DOHH2 (cell line): ENCODE measurements around the gene TRIP11.
A peak's percentile ranks its signal among the peaks of the same experiment; 100 is the strongest.

Source experiments
- H3F3A ChIP-seq: fragments of 200-600 bp; sonication (generic), shearing (Covaris generic); 2 replicates; pipeline ENCODE4 v1.6.0; 2016; ENCODE audit warnings: antibody characterized with exemption, mild to moderate bottlenecking; ENCODE audit not compliant: control insufficient read depth, insufficient read depth
- H3K27ac ChIP-seq: fragments of 200-600 bp; sonication (generic); 2 replicates; pipeline ENCODE4 v1.5.1; 2014; ENCODE audit warnings: low read depth, mild to moderate bottlenecking, low read length, moderate library complexity
- H3K27me3 ChIP-seq: fragments of 200-600 bp; sonication (generic); 2 replicates; pipeline ENCODE4 v1.6.1; 2014; ENCODE audit warnings: mild to moderate bottlenecking, low read length, mixed read lengths; ENCODE audit not compliant: control insufficient read depth
- H3K36me3 ChIP-seq: fragments of 200-600 bp; sonication (generic); 2 replicates; pipeline ENCODE4 v1.6.1; 2014; ENCODE audit warnings: mild to moderate bottlenecking, low read length, moderate library complexity, mixed read lengths; ENCODE audit not compliant: control insufficient read depth
- H3K4me1 ChIP-seq: fragments of 200-600 bp; sonication (generic); 2 replicates; pipeline ENCODE4 v1.6.1; 2014; ENCODE audit warnings: mild to moderate bottlenecking, low read length, mixed read lengths; ENCODE audit not compliant: control insufficient read depth
- H3K4me2 ChIP-seq: fragments of 200-600 bp; sonication (generic); 2 replicates; pipeline ENCODE4 v1.6.0; 2014; ENCODE audit warnings: mild to moderate bottlenecking, low read length, moderate library complexity
- H3K4me3 ChIP-seq: fragments of 200-600 bp; sonication (generic); 2 replicates; pipeline ENCODE4 v1.5.1; 2014; ENCODE audit warnings: mild to moderate bottlenecking, low read length, mixed read lengths
- H3K79me2 ChIP-seq: fragments of 200-600 bp; sonication (generic); 2 replicates; pipeline ENCODE4 v1.6.1; 2014; ENCODE audit warnings: mild to moderate bottlenecking, low read length, mixed read lengths; ENCODE audit not compliant: control insufficient read depth
- H3K9me2 ChIP-seq: fragments of 200-600 bp; sonication (generic); replicated peaks from 2 replicates; pipeline ENCODE4 v1.6.1; 2014; ENCODE audit warnings: mild to moderate bottlenecking, low read length, mixed read lengths; ENCODE audit not compliant: control insufficient read depth
- H3K9me3 ChIP-seq: fragments of 200-600 bp; sonication (generic); 2 replicates; pipeline ENCODE4 v1.6.1; 2014; ENCODE audit warnings: antibody characterized with exemption, low read length, mixed read lengths; ENCODE audit not compliant: control insufficient read depth, insufficient read depth
- H4K20me1 ChIP-seq: fragments of 200-600 bp; sonication (generic); 2 replicates; pipeline ENCODE4 v1.6.0; 2014; ENCODE audit warnings: low read depth, mild to moderate bottlenecking, antibody characterized with exemption, low read length, moderate library complexity; ENCODE audit not compliant: control insufficient read depth, insufficient read depth
- EZH2phosphoT487 ChIP-seq: fragments of 200-600 bp; sonication (generic); IDR thresholded peaks from 2 replicates; pipeline ENCODE4 v1.6.1; 2017; ENCODE audit warnings: borderline replicate concordance, mild to moderate bottlenecking, antibody characterized with exemption, low read length, moderate library complexity, mixed read lengths
- TF ChIP-seq, protein P1 (sequence below): fragments of 200-600 bp; sonication (generic); IDR thresholded peaks from one replicate; pipeline ENCODE4 v1.5.1; 2014; ENCODE audit warnings: antibody characterized with exemption, mild to moderate bottlenecking, low read depth, low read length; ENCODE audit not compliant: poor library complexity, severe bottlenecking

Gene TRIP11

DNA sequence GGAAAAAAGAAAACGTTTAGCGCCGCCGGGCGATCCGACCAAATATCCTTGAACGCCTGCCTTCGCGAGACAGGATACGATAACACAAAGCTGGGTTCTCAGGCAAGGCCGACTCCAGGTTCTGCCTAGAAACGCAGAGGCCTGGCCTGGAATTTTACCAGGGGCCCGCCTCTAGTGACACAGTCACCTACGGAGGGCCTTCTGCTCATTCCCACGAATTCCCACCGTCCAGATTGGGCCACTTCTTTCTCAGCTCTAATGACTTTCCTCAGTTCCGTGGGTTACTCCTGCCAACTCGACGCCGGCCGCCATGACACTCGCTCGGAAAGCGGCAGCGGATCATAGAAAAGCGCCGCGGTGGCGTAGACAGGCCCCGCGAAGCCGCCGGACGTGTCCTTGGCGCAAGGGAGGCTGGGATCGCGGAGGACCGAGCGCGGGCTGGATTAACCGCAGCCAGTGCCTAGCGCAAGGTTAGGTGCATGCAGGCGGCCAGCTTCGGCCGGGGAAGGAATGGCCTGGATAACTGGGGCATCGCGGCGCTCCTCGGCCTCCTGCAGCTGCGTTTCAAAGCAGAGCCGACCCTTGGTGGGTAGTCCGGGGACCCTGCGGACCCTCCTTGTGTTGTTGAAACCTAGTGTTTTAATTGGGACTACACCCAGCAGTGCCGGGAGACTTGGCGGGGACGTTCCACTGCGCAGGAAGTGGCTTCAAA is at the start of gene TRIP11:
Gene TRIP11, minus strand, starts transcription at position 341 of the 712 bp plus-strand sequence. CDS start 374 bp downstream, outside the sequence.
- TF ChIP-seq, protein P1, sequence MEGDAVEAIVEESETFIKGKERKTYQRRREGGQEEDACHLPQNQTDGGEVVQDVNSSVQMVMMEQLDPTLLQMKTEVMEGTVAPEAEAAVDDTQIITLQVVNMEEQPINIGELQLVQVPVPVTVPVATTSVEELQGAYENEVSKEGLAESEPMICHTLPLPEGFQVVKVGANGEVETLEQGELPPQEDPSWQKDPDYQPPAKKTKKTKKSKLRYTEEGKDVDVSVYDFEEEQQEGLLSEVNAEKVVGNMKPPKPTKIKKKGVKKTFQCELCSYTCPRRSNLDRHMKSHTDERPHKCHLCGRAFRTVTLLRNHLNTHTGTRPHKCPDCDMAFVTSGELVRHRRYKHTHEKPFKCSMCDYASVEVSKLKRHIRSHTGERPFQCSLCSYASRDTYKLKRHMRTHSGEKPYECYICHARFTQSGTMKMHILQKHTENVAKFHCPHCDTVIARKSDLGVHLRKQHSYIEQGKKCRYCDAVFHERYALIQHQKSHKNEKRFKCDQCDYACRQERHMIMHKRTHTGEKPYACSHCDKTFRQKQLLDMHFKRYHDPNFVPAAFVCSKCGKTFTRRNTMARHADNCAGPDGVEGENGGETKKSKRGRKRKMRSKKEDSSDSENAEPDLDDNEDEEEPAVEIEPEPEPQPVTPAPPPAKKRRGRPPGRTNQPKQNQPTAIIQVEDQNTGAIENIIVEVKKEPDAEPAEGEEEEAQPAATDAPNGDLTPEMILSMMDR: no peak
- no peak for TF ChIP-seq EZH2phosphoT487
- Histone ChIP-seq H3K27me3 (no peaks in the 10 kb centered on the region), H3K36me3 (peaks cover 14% of the 10 kb centered on the region), H3K4me1 (peaks cover 30% of the 10 kb centered on the region), H3F3A (no peaks in the 10 kb centered on the region), H3K79me2 (peaks cover 64% of the 10 kb centered on the region), H3K4me2 (peak within 1 kb of the TSS; percentile 79), H4K20me1 (peaks cover 8% of the 10 kb centered on the region; the same call in 1 of the 2 replicates), H3K27ac (peak within 1 kb of the TSS; percentile 78), H3K9me3 (no peaks in the 10 kb centered on the region), H3K4me3 (peak within 1 kb of the TSS; percentile 97), H3K9me2 (no peaks in the 10 kb centered on the region)

DNA sequence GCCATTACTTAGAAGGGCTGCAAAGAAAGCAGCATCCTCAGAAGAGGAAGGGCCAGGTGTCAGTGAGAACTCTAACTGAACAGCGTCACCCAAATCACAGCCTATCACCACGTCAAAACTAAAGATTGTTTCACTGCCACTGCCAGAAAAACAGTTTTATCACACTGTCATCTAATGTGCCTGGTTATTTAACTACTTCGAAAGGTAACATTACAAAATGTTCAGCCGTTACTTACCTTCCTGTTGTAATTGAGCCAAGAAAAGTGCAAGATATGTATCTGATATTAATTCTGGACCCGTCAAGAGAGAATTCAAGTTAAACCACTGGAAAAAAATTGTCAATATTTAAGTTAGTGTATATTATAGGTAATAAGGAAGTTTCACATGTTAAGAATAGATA is 48.6 kb upstream of the TRIP11 start:
- no peak for TF ChIP-seq EZH2phosphoT487
- TF ChIP-seq, protein P1: no peak
- no peaks in the 10 kb centered on the region for H3K9me3 ChIP-seq
- H3K4me2 ChIP-seq: no peak overlapping the region
- no peaks in the 10 kb centered on the region for H3K4me1 ChIP-seq
- no peak overlapping the region for H3K4me3 ChIP-seq
- no peaks in the 10 kb centered on the region for H3K27me3 ChIP-seq
- no peaks in the 10 kb centered on the region for H3K79me2 ChIP-seq
- H3F3A ChIP-seq: no peaks in the 10 kb centered on the region
- H3K27ac ChIP-seq: no peak overlapping the region
- no peaks in the 10 kb centered on the region for H4K20me1 ChIP-seq
- peaks cover 7% of the 10 kb centered on the region for H3K36me3 ChIP-seq
- no peaks in the 10 kb centered on the region for H3K9me2 ChIP-seq

DNA sequence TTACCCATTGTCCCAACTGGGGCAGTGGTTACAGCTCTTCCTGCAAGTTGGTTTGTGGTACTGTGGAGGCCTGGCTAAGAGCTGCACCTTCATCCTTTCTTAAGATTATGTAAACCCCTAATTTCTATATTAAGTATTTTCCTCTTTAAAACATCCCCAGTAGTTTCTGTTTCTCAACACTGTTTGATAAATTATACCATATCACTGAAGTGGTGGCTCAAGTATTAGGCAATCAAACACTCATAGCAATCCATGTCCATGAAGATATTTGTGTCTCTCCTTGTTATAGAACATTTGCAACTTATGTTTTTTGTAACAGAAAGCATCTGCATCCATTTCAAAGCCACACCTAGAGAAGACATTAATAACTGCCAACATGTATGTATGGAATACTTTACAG is 34.7 kb upstream of the TRIP11 start:
- H3K36me3 ChIP-seq: peaks cover 23% of the 10 kb centered on the region
- H3F3A ChIP-seq: no peaks in the 10 kb centered on the region
- no peaks in the 10 kb centered on the region for H4K20me1 ChIP-seq
- H3K9me2 ChIP-seq: no peaks in the 10 kb centered on the region
- no peak overlapping the region for H3K4me3 ChIP-seq
- TF ChIP-seq, protein P1: no peak
- no peak for TF ChIP-seq EZH2phosphoT487
- no peaks in the 10 kb centered on the region for H3K4me1 ChIP-seq
- H3K79me2 ChIP-seq: no peaks in the 10 kb centered on the region
- no peaks in the 10 kb centered on the region for H3K9me3 ChIP-seq
- no peak overlapping the region for H3K27ac ChIP-seq
- no peaks in the 10 kb centered on the region for H3K27me3 ChIP-seq
- H3K4me2 ChIP-seq: no peak overlapping the region
